Hair follicle dermal papilla cell (primary cell): ENCODE measurements around the gene RHOU. TPM values are rescaled to one million over a fixed set of nuclear protein-coding genes. Genes with fewer than 3 reads are reported as not detected.

Source experiments
- total RNA-seq: library from RNA; depleted of rRNA; stranded (reverse); fragments of >200 nt; gene quantifications from 2 replicates; pipeline ENCODE4 v1.2.3, GENCODE V29; 2012

Gene RHOU
- total RNA-seq: 1.2 and 2.3 TPM in 2 replicates

DNA sequence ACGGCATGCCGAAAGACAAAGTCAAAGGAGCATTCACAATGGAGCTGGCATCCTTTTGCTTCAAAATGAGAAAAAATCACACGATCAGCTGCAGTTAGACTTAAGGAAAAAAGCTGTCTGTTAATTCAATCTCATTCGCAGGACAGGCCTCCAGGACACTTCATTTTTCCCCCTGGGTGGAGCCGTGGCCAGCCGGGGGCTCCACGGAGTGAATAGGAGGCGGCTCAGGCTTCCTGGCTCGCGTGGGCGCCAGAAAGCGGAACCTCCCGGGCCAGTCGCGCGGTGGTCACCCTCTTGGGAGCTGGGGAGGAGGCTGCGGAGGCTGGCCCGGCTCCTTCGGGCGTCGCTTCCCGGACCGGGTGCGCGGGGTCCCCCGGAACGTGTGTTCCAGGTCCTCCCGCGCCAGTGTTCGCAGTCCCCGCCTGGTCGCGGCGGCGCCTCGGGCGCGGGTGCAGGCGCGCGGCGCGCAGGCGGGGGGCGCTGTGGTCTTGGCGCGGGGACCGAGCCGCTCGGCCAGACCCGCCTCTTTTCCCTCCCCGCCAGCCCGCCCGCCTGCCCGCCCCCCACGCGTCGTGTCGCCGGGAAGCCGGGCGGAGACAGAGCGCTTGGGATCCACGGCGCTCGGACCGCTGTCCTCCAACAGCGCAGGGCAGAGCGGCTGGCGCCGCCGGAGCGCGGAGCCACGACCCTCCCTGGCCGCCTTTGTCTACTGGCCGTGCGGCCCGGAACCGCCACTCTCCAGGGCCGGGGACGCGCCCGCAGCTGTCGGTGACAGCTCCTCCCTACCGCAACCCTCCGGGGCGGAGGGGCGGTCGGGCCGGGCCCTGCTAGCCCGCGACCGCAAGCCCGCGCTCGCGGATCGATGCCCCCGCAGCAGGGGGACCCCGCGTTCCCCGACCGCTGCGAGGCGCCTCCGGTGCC lies at the start of gene RHOU:
Gene RHOU, plus strand, starts transcription at position 599 of the 921 bp plus-strand sequence. Its CDS starts 264 bp downstream, at position 863.

Other genes with a start within 250 kb of the RHOU start
- gene RNF187, start 248.1 kb upstream of the RHOU start, total RNA-seq: 64.0 and 67.8 TPM in 2 replicates